K562 (cell line): ENCODE data around the gene FANCI. TPM values are rescaled to one million over a fixed set of nuclear protein-coding genes. Genes with fewer than 3 reads are reported as not detected.

ENCODE experiments used
- ATAC-seq: fragments of 200-7000 bp; cut with Tn5 transposase; 3 replicates; pipeline ENCODE4 v1.9.1; 2020; ENCODE audit warnings: moderate library complexity
- BruUV-seq: library from RNA; stranded (reverse); fragments of 400-500 nt; replicated peaks from 2 replicates; lab custom pipeline; 2021; lab: Mats Ljungman, UMichigan
- CTCF ChIA-PET: fragments of 300-600 bp; formaldehyde crosslinking; extraction: SDS; loops from one replicate; lab custom pipeline; 2021; ENCODE audit warnings: low intra/inter-chr PET ratio; lab: Yijun Ruan, JAX
- POLR2A ChIA-PET: fragments of 300-600, 350-650 bp; sonication (Branson Sonifier 250); formaldehyde crosslinking; extraction: SDS; loops from one replicate; lab custom pipeline; 2021; ENCODE audit warnings: antibody characterized with exemption, inconsistent platforms; lab: Yijun Ruan, JAX
- DNase-seq, 4 experiments: peaks; one replicate each; pipeline versions ENCODE4 v3.0.0 to v3.0.0-alpha.2; 2011 to 2018; ENCODE audit warnings: low spot score in 3 of 4, mixed read lengths in 3 of 4; ENCODE audit errors: extremely low read depth in 1 of 4
- FAIRE-seq: peaks from 2 replicates; lab custom pipeline; 2011; peaks lifted over from hg19 to GRCh38; lab: Jason Lieb, UNC
- H2AFZ ChIP-seq: 2 replicates; pipeline ENCODE4 v1.6.0; 2011; ENCODE audit warnings: low read depth, low read length, control low read depth, inconsistent platforms
- H3K27ac ChIP-seq: fragments of 200-600 bp; 3 replicates; pipeline ENCODE4 v1.8.0; 2011; ENCODE audit warnings: low read depth, mild to moderate bottlenecking, control low read depth, inconsistent platforms, low read length, moderate library complexity, mixed read lengths; ENCODE audit errors: extremely low read depth
- H3K27me3 ChIP-seq, 2 experiments: fragments of 300-600 bp in 1 of 2; 2 replicates in 1 of 2; 3 replicates in 1 of 2; pipeline versions ENCODE4 v1.6.0 to v1.8.0; 2011; ENCODE audit warnings: inconsistent platforms in 2 of 2, low read length in 2 of 2, mild to moderate bottlenecking in 1 of 2, mixed read lengths in 1 of 2, moderate library complexity in 1 of 2; ENCODE audit not compliant: control insufficient read depth in 2 of 2, insufficient read depth in 2 of 2
- H3K36me3 ChIP-seq: fragments of 300-600 bp; 3 replicates; pipeline ENCODE4 v1.8.0; 2011; ENCODE audit warnings: mild to moderate bottlenecking, low read length, inconsistent platforms; ENCODE audit not compliant: control insufficient read depth, insufficient read depth
- H3K4me1 ChIP-seq, 2 experiments: fragments of 200-600 bp in 1 of 2; replicated peaks in 1 of 2; 2 replicates in 1 of 2; 3 replicates in 1 of 2; pipeline versions ENCODE4 v1.5.1 to v1.8.0; 2011; ENCODE audit warnings: inconsistent platforms in 2 of 2, low read length in 2 of 2, mild to moderate bottlenecking in 1 of 2, mixed read lengths in 1 of 2, moderate library complexity in 1 of 2; ENCODE audit not compliant: control insufficient read depth in 2 of 2, insufficient read depth in 2 of 2
- H3K4me2 ChIP-seq: 2 replicates; pipeline ENCODE4 v1.6.1; 2011; ENCODE audit warnings: low read length, control low read depth, inconsistent platforms, mixed read lengths; ENCODE audit not compliant: insufficient read depth
- H3K4me3 ChIP-seq: fragments of 200-600 bp; sonication (generic), shearing (Covaris generic); 2 replicates; pipeline ENCODE4 v1.5.1; 2016; ENCODE audit warnings: control low read depth, inconsistent platforms
- H3K79me2 ChIP-seq: fragments of 200-600 bp; 3 replicates; pipeline ENCODE4 v1.8.0; 2011; ENCODE audit warnings: low read length, inconsistent platforms; ENCODE audit not compliant: control insufficient read depth, insufficient read depth
- H3K9ac ChIP-seq, 2 experiments: 2 replicates each; pipeline versions ENCODE4 v1.6.0 to v1.6.1; 2011; ENCODE audit warnings: low read depth in 2 of 2, low read length in 2 of 2, control low read depth in 1 of 2, inconsistent platforms in 1 of 2, mild to moderate bottlenecking in 1 of 2, mixed read lengths in 1 of 2; ENCODE audit not compliant: insufficient read depth in 1 of 2
- H3K9me1 ChIP-seq: one replicate; pipeline ENCODE4 v1.6.0; 2011; ENCODE audit warnings: inconsistent platforms, mild to moderate bottlenecking, low read length, moderate library complexity; ENCODE audit not compliant: control insufficient read depth, insufficient read depth
- H3K9me3 ChIP-seq: replicated peaks from 2 replicates; pipeline ENCODE4 v1.5.1; 2011; ENCODE audit warnings: low read depth, low read length, inconsistent platforms; ENCODE audit not compliant: control insufficient read depth, insufficient read depth
- H4K20me1 ChIP-seq: replicated peaks from 2 replicates; pipeline ENCODE4 v1.6.1; 2011; ENCODE audit warnings: low read length, inconsistent platforms, mixed read lengths; ENCODE audit not compliant: control insufficient read depth, insufficient read depth
- POLR2B ChIP-seq: fragments of 450-650 bp; IDR thresholded peaks from 2 replicates; pipeline ENCODE4 v1.6.1; 2018; ENCODE audit warnings: low read depth; ENCODE audit not compliant: partially characterized antibody
- RCOR1 ChIP-seq, 2 experiments: IDR thresholded peaks; 2 replicates each; pipeline ENCODE4 v1.6.1; 2012; ENCODE audit warnings: low read depth in 2 of 2, low read length in 2 of 2, borderline replicate concordance in 1 of 2, improper control_type of control experiment in 1 of 2
- SMAD1 ChIP-seq: fragments of 150-350 bp; IDR thresholded peaks from 2 replicates; pipeline ENCODE4 v1.6.1; 2014; ENCODE audit warnings: low read length, low read depth; ENCODE audit not compliant: partially characterized antibody
- ZC3H11A ChIP-seq: IDR thresholded peaks from 2 replicates; pipeline ENCODE4 v1.6.1; 2012; ENCODE audit warnings: low read depth, low read length, improper control_type of control experiment
- whole genome bisulfite sequencing: fragments of 100-300 bp; shearing (Covaris generic); methylation state at CpG from one replicate; pipeline ENCODE4 v1.1.6; 2016; ENCODE audit warnings: low coverage, mixed read lengths; ENCODE audit not compliant: insufficient coverage; ENCODE audit errors: missing lambda C conversion rate; 5-methylcytosine and 5-hydroxymethylcytosine counted together
- in situ Hi-C: fragments of 300-500 bp; cut with MboI; formaldehyde crosslinking; loops from 4 replicates; pipeline ENCODE4 v1.15.0; 2018; ENCODE audit warnings: inconsistent platforms, mixed read lengths
- intact Hi-C: fragments of 100-400 bp; cut with micrococcal nuclease; formaldehyde crosslinking; loops from 2 replicates; pipeline ENCODE4 v1.14.2; 2022
- polyA plus RNA-seq, 8 experiments: library from polyadenylated mRNA; depleted of rRNA in 4 of 8; stranded (reverse) in 5 of 8; unstranded in 3 of 8; fragments of >200 nt; fragmentation: Nextera tagmentation in 2 of 8; fragmentation: Illumina TruSeq in 1 of 8; extraction: Ambion mirVana in 2 of 8; extraction: Trizol in 1 of 8; gene quantifications; 2 replicates each; pipeline versions ENCODE4 v1.2.1 to v1.2.3, GENCODE V29; 2011 to 2014; ENCODE audit warnings: inconsistent platforms in 1 of 8, missing spikeins in 1 of 8
- total RNA-seq, 7 experiments: library from RNA; depleted of rRNA in 6 of 7; stranded (reverse); fragments of >200 nt in 6 of 7; fragmentation: Illumina TruSeq in 2 of 7; extraction: Trizol in 2 of 7; gene quantifications; 2 replicates each; pipeline versions ENCODE4 v1.2.1 to v1.2.3, GENCODE V29; 2011 to 2021; ENCODE audit warnings: low replicate concordance in 1 of 7
- TF ChIP-seq, protein P1 (sequence below): fragments of 150-350 bp; IDR thresholded peaks from 2 replicates; pipeline ENCODE4 v1.6.1; 2014; ENCODE audit warnings: low read depth, mild to moderate bottlenecking, low read length, borderline replicate concordance
- TF ChIP-seq, protein P2 (sequence below): sonication (generic); formaldehyde crosslinking; IDR thresholded peaks from 2 replicates; pipeline ENCODE4 v1.9.0; 2022; ENCODE audit warnings: mild to moderate bottlenecking, missing genetic modification reagents

FANCI gene
- total and polyA plus RNA-seq, 9 of the 15 experiments (the other 6 are each of a cell fraction or from before 2014, with no cell fraction given), result 72.1 to 165 (median 131) TPM

GRCh38 chr15:89203705-89204273 is 40.0 kb upstream of the FANCI start:
- CTCF ChIA-PET, result no interaction called here
- no peak for ATAC-seq
- DNase-seq, result no peak

More at GRCh38 chr15:89203705-89204273, 40.0 kb upstream of the FANCI start:
- TF ChIP-seq ZC3H11A (no peak), RCOR1 (IDR thresholded peaks at IDR 0.05; ENCODE audit: borderline replicate concordance in 1 of 2, low read depth in 2 of 2, low read length in 2 of 2) (no peak), POLR2B (peak; percentile 23), SMAD1 (no peak)
- TF ChIP-seq, protein P1, sequence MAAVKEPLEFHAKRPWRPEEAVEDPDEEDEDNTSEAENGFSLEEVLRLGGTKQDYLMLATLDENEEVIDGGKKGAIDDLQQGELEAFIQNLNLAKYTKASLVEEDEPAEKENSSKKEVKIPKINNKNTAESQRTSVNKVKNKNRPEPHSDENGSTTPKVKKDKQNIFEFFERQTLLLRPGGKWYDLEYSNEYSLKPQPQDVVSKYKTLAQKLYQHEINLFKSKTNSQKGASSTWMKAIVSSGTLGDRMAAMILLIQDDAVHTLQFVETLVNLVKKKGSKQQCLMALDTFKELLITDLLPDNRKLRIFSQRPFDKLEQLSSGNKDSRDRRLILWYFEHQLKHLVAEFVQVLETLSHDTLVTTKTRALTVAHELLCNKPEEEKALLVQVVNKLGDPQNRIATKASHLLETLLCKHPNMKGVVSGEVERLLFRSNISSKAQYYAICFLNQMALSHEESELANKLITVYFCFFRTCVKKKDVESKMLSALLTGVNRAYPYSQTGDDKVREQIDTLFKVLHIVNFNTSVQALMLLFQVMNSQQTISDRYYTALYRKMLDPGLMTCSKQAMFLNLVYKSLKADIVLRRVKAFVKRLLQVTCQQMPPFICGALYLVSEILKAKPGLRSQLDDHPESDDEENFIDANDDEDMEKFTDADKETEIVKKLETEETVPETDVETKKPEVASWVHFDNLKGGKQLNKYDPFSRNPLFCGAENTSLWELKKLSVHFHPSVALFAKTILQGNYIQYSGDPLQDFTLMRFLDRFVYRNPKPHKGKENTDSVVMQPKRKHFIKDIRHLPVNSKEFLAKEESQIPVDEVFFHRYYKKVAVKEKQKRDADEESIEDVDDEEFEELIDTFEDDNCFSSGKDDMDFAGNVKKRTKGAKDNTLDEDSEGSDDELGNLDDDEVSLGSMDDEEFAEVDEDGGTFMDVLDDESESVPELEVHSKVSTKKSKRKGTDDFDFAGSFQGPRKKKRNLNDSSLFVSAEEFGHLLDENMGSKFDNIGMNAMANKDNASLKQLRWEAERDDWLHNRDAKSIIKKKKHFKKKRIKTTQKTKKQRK, result no peak
- TF ChIP-seq, protein P2, sequence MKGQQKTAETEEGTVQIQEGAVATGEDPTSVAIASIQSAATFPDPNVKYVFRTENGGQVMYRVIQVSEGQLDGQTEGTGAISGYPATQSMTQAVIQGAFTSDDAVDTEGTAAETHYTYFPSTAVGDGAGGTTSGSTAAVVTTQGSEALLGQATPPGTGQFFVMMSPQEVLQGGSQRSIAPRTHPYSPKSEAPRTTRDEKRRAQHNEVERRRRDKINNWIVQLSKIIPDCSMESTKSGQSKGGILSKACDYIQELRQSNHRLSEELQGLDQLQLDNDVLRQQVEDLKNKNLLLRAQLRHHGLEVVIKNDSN (CRISPR knock-in tag), result no peak
- POLR2A ChIA-PET, result interaction anchor here (0.7 kb wide), 1 partner anchor 8 kb away, joined by 3 read pairs; no protein-coding TSS in a partner anchor
- H2AFZ ChIP-seq, result no peak overlapping the region
- no peaks in the 10 kb centered on the region for H3K9me3 ChIP-seq
- no peaks in the 10 kb centered on the region for H4K20me1 ChIP-seq
- H3K9ac ChIP-seq, result no peak overlapping the region
- H3K79me2 ChIP-seq, result no peaks in the 10 kb centered on the region
- H3K9me1 ChIP-seq, result no peaks in the 10 kb centered on the region
- intact Hi-C loops, result no loop called here
- no peak overlapping the region for H3K4me2 ChIP-seq
- no peak overlapping the region for H3K4me3 ChIP-seq
- H3K27ac ChIP-seq, result no peak overlapping the region
- no peaks in the 10 kb centered on the region for H3K27me3 ChIP-seq
- 7% methylated on average over 2 of the region's 2 CpGs for WGBS
- peaks cover 0 to 10% of the 10 kb centered on the region in 2 experiments; a peak in 2 of 5 replicates for H3K4me1 ChIP-seq
- BruUV-seq, result no TSS peak
- FAIRE-seq, result no peak
- H3K36me3 ChIP-seq, result peaks cover 10% of the 10 kb centered on the region; the same call in 1 of the 3 replicates
- in situ Hi-C loops, result no loop called here
